MV-4-11 (cell line): ENCODE measurements around the gene PRG3.
A peak's percentile ranks its signal among the peaks of the same experiment; 100 is the strongest.

ENCODE experiments used
- DNase-seq: peaks from one replicate; lab custom pipeline; 2025; lab: John Stamatoyannopoulos, UW

Gene PRG3

DNA sequence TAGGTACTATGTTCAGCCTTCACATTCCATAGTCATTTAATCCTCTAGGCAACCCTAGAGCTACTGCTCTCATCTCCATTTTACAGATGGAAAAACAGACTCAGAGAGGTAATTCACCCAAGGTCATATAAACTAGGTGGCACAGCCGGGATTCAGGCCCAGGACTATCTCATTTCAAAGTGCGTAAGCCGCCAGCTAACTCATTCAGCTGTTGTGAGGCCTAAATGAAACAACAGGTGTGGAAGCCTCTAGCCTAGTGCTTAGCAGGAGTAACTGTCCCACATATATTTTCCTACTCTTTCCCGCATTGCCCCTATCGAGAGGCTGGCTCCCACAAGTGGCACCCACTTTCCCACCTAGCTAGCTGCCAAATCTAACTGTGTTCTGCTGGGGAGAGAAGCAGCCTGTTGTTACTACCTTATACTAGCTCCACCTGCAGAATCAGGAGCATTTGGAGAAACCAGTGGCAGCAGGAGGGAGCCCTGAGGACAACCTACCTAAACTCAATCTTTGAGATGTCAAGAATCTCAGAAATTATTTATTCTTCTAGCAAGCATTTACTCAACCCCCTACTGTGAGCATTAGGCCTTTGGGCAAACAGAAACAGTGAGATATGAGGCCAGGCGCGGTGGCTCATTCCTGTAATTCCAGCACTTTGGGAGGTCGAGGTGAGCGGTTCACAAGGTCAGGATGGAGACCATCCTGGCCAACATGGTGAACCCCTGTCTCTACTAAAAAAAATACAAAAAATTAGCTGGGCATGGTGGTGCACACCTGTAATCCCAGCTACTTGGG lies 20.9 kb downstream of the PRG3 start:
- no peak for DNase-seq

DNA sequence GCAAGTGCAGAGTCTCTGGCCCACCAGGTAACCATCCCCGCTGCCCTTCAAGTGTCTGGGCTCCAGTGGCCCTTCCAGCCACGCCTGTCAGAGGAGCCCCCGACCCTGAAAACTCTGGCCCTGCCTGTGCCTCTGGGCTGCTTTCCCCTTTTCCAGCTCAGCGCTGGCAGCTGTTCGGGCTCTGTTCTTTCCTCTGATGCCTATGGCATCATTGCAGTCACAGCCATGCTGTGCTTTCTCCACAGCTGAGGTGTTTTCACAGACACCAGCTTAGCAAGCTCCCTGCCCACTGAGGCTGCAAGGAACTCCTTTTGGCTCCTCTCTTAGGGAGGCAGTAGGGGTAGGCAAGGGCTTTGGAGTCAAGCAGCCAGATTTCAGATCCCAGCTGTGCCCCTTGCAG lies 21.6 kb downstream of the PRG3 start:
- no peak for DNase-seq

DNA sequence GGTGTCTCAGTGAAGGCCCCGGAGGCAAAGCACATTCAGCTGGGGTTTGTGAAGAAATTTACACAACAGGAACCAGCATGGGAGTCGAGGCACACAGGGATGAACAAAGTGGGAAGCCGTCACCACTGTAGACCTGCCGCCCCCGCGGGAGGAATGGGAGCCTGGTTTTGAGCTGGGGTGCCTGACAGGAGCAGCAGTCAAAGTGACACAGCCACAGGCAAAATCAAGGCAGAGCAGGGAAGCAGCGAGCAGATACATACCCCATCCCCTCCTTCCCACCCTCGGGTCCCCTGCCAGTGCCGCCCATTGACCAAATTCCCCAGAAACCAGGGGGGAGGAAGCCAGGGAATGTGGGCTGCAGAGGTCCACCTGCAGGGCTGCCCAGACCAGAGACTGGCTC lies 22.0 kb downstream of the PRG3 start:
- no peak for DNase-seq

DNA sequence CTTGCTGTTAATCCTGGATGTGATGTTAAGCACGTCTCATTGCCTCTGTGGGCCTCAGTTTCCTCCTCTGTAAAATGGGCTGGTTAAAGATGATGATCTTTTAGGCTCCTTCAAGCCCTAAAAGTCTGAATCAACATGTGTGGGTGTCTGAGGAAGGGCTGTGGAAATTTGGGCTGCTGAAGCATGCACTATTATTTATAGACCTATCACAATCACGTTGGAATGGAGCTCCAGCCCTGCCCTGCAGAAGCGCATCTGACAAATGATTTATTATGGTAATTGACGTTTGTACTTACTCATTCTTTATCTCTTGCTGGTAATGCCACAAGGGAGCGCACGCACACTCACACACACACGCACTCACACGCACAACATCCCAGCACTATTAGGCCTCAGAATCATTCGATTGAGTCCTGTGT lies 22.4 kb downstream of the PRG3 start:
- peak; percentile 9 for DNase-seq

DNA sequence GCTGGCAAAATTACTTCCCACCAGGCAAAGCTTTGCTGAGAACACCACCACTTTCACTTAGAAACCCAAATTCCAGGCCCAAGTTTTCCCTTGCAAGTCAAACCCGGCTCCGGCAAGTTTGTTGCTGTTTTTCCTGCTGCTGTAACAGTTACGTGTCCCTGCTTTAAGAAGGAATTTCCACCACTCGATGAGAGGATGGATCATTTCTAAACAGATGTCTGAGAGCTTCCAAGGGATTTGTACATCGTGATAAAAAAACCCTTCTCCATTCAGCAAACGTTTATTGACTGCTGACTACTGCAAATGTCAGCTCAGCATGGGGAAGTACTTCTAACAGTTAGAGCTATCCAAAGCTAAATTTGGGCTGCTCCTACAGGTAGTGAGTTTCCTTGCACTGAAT lies 23.1 kb downstream of the PRG3 start:
- no peak for DNase-seq

DNA sequence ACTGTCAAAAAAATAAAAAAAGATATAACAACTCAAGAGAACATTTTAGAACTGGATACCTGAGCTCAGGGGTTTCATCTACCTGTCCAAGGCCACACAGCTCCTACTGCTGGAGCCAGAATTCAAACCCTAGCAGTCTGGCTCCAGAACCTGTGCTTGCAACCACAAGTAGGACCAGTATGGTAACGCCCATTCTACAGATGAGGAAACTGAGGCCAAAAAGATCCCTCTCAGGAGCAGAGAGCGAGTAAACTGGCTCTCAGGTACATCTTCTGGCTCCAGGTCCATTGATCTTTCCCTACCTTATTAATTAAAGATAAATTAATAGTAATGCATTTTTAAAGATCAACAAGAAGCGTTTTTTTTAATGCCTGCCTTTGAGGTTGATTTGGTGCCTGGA lies 23.6 kb downstream of the PRG3 start:
- no peak for DNase-seq

DNA sequence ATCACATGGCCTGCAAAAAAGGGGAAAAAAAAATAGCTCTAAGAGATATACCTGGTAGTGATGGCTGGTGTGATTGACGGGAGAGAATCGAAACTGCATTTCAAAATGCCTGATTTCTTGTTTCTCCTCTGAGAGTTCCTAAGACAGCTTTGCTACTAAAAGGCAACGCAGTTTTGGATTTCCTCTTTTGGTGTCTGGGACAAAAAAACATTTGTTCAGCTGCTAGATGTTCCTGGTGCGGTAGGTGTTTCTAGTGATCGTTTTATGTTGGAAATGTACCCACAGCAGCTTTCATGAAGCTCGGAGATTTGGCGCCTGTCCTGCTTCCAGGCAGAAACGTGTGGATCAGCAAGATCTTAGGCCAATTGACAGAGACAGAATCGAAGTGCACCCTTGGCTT lies 24.7 kb downstream of the PRG3 start:
- peak; percentile 67 for DNase-seq

DNA sequence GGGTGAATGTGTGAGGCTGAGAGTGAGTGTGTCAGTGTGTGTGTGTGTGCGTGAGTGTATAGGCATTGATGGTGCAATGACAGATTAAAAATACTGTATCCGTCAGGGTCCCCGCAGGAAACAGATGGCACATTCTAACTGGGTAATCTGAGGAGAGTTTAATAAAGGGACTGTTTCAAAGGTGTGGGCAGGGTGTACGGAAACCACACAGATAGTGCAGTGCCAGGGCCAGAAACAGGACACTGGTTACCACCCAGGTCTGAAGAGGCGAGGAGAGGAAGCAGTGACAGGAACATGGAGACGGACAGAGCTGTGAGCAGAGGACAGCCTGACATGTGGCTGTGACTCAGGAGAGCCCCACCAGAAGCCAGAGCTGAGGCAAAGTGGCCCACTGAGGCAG lies 26.3 kb downstream of the PRG3 start:
- no peak for DNase-seq

DNA sequence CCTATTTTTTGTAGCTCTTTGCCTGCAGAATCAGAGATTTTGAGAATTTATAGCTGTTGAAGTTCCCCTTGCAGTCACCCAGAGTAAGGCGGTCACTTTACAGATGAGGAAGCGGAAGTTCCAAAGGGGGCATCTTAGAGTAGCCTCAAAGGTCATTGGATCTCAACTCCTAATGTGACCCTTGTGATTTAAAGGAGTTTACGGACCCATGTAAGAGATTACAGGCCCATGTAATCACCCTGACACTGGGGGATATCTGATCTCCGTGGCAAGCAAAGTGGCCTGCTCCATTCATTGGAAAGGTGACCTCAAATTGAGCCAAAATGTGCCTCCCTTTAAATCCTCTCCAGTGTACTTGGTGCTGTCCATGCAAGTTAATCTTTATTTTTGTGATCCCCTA lies 27.1 kb downstream of the PRG3 start:
- peak; percentile 26 for DNase-seq

DNA sequence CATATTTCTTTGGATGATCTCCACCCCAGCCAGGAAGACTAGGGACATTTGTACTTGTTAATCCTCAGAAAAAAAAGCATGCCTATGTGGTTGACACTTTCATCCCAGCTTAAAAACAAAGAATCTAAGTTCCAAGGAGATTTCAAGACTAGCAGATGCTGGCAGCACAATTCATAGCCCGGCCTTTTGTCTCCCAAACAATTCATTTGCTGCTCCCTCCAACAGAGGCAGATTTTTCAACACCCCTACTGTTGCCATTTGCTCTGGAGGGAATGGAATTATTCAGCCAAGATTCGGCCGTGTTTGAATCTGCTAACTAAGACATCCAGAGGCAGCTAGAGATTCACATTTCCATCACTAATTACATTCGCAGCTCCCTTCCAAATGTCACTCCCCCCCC lies 27.5 kb downstream of the PRG3 start:
- no peak for DNase-seq

DNA sequence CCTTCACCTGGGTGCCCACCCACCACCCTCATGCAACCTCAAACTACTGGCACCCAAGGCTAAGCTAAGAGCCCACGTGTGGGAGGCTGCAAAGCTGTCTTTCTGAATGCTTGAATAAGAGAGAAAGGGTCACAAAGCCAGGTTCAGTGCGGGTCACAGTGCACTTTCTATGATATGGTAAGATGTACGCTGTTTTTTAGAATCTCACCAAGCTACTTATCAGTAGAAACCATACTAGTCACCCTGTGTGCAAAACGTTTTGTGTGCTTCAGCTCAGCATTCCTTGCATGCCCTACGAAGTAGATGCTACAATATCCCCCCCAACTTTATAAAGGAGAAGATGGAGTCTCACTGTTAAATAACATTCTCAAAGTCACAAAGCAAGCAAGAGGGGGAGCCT lies 27.9 kb downstream of the PRG3 start:
- no peak for DNase-seq

DNA sequence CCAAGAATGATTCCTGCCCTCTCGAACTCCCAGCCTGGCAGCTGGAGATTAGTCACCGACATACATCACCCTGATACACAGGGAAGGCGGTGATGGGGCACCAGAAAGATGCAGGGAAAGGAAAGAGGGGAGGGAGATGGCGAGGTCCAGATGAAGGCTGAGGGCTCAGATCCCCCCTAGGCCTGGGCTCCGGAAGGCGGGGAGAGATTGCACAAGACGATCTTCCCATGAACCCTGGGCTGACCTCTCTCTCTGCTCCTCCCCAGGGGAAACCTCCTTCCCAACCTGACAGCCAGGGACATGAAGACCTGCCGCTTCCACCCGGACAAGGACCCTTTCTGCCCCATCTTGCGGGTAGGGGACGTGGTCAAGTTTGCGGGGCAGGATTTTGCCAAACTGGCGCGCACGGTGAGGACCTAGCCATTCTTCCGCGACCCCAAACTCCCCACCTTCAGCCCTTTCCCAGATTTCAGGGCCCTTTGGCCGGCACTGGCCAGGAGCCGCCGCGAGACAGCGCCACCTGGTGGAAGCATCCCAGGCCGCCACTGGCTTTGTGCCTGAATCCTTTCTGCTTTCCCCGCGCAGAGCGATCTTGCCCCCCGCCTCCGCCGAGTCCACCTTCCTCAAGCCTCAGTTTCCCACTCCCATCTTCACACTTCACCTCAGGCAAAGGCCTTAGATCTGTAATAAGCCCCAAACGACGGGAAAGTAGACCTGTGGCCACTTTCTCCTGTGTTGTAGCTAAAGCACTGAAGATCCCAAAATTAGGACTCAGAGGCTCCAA lies 31.3 kb downstream of the PRG3 start:
- DNase-seq, result no peak

DNA sequence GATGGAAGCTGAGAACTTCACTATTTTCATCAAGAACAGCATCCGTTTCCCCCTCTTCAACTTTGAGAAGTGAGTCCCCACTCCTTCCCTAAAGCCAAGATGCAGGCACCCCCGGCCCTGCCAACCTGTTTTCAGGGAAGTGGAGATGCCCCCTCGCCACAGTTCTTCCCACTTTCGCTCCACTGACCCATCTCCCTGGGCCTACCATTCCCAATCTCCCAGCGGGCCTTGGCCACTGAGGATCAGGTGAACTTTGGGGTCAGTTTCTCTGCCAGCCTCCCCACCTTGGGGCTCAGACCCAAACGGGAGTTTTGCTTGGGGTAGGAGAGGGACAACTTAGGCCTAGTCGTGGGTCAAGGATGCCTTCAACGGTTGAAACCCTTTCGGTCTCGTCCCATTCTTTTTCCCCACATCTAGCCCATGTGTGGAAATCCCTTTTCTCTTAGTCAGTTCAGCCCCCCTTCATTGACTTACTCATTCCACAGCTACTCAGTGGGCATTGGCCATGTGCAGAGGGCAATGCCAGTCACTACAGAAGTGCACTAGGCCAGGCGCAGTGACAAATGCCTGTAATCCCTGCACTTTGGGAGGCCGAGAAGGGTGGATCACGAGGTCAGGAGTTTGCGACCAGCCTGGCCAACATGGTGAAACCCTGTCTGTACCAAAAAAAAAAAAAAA lies 32.2 kb downstream of the PRG3 start:
- DNase-seq, result no peak

DNA sequence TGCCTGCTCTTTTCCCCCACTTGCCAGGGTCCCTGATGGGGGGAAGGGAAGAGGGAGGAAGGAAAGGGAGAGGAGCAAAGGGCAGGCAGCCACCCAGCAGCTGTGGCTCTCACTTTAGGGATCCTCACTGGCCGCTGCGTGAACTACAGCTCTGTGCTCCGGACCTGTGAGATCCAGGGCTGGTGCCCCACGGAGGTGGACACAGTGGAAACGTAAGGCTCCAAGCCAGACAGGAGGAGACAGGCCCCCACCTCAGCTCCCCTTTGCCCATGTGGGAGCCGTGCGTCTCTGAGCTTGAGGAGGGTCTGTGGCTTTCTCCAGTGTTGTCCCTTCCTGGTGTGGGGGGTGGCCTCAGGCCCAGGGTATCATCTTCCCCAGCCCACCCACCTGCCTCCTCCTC lies 32.9 kb downstream of the PRG3 start:
- no peak for DNase-seq

DNA sequence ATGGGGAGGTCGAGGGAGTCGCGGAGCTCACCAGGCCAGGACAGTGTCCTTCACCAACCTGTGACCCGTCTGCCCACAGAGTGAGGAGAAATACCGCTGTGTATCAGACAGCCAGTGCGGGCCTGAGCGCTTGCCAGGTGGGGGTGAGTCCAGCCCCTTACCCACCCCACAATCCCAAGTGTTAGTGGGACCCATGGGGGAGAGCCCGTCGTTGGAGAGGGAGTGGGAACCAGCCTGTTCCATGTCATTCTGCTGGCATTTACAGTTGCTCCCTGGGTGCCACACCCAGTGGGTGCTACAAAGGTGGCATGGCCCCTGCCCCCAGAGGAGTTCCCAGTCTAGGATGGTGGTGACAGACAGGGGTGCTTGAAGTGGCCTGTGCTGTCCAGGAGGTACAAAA lies 33.6 kb downstream of the PRG3 start:
- no peak for DNase-seq

DNA sequence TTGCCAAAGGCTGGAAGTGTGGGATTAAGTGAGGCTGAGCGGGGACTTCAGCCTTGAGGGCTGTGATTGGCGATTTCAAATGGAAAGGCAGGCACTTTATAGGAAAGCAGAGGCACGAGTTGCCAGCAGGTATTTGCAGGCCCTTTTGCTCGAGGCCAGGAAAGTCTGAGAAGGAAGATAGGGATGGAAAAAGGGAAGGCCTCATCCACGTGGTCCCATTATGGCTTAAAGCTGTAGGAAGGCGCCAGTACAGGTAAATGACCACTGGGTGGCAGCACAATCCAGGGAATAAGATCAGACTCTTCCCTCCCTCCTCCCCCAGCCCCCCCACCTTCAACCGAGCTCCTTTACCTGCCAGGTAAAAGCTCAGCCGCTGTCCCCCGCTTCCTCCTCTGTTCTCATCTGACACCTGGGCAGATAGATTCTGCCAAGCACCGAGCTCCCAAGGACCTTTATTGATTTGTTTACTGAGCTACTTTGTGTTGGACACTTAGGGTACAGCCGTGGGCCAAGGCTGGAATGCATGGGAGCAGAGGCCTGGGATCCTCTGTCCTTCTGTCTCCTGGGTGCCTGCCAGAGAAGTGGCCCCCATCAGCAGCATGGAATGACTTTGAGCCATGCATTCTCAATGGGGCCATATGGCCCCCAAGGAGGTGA lies 35.3 kb downstream of the PRG3 start:
- DNase-seq, result peak; percentile 40

DNA sequence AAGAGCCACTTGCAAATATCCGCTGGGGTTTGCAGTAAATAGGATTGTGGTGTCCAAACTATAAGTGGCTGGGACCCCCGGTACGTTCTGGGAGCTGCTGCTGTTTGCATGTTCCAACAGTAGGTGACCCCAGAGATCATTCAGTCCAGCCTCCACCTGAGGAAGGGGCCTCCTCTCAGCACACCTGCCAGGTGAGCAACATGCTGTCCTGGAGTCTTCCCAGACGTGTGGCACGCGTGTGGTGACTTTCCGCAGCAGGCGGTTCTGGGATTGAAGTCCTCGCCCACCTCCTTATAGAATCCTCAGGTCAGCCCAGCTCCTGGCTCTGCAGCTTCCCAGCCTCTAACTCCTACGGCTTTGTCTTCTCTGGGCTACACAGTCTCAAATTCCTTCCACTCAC lies 36.1 kb downstream of the PRG3 start:
- DNase-seq, result no peak

DNA sequence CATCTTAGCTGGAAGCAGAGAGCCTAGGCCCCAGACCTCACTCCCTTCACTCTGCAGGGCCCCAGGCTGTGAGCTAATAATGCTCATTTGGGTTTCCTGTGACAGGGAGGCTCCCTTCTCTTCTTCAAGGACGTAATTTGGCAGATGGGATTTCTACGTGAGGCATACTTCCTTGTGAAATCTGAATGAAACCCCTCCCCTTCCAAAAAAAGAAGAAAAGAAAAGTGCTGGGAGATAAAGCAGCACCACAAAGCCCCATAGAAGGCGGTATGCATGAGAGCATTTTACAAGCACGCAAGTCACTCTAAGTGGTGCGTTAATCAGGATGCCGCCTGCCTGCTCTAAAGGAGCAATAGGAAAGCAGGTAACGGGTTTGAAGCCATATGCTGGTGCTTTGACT lies 37.1 kb downstream of the PRG3 start:
- DNase-seq, result peak; percentile 36

DNA sequence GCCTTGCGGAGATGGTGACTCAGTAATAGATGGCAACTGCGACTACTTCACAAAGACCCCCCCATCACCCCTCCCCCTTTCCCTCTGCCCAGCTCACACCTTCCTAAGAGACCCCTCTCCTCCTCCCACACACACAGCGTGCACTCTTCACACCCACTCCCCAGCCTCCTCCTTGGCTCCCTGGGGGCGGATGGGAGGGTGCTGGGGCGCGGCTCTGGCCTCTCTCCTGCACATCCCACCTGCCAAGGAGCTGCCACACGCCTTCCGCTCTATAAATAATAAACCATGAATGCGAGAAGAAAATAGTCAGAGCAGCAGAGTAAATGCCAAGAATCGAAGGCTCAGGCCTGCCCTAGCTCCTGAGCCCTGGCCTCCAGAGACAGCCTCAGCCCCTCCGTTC lies 38.2 kb downstream of the PRG3 start:
- DNase-seq, result no peak

DNA sequence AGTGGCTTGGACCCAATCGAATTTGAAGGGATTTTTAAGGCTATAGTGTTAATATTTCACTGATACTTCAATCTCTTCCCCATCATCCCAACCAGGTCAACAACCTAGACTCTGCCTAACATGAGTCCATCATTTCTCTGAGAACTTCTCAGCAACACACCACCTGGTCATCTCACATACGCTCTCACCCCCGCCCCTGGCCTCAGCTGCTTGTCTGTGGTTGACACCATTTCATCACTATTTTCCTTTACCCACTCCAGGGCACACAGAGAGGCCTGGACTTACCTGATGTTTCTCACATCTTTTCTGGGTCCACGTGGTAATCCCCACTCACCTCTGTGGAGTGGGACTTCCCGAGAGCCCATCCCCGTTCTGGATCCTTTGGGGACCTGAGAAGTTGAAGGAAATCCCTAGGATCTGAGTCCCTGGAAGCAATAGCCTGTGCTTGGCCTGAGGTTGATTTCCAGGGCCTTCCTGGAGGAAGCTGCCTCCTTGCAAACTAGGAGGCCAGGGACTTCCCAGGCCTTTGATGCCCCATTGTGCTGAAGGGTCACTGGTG lies 39.6 kb downstream of the PRG3 start:
- DNase-seq, result no peak

DNA sequence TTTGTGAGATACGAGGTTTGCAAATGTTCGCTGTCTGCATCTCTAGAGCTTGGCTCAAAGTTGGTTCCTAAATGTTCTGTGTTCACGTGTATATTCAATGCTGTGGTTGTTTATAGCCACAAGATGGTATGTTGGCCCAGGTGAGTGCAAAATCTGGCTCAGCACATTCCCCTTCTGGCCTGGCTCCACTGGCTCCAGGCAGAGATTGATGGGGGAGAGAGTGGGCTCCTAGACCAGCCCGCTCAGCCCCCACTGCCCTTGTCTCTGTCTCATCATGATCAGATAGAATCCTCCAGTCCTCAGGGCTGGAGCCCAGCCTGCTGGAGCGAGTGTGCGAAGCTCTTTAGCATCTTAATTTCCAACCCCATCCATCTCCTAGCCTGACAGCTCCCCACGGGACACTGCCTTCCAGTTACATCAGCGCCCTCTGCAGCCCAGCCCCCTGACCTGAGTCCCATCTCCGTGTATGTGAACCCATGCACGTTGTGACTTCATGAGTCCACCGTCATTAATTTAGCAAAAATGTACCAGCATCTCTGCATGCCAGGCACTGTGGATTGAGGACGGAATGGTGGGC lies 40.8 kb downstream of the PRG3 start:
- no peak for DNase-seq

DNA sequence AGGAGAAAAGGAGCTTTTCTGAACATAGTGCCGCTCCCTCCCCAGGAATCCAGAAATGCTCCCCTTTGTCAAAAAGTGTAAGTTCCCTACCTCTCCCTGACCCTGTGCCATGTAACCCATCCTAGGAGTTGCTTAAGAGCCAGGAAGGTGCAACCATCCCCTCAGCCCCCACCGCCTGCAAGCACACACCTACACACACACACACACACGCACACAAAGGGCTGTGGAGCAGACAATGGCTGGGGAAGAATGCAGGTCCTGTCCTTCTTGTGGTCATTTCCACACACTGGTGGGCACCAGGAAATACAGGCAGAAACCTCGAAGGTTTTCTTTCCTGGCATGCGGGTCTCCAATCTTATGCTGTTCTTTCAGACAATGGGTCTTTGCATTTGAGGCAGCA lies 41.6 kb downstream of the PRG3 start:
- no peak for DNase-seq
